GM19468 (cell line): Measurements from ENCODE around the gene ABCC6.
"Not testable (repeated sequence)": the region's sequence is repeated elsewhere in the genome, so short reads cannot be mapped to it uniquely, and the experiment has no call there.

ENCODE experiments used
- ATAC-seq: cut with Tn5 transposase; IDR thresholded peaks from one replicate; pipeline ENCODE4 v1.9.1; 2021; ENCODE audit warnings: mild to moderate bottlenecking, moderate library complexity, moderate number of reproducible peaks; ENCODE audit not compliant: unreplicated experiment; ENCODE audit errors: extremely low read depth

The ABCC6 gene

DNA sequence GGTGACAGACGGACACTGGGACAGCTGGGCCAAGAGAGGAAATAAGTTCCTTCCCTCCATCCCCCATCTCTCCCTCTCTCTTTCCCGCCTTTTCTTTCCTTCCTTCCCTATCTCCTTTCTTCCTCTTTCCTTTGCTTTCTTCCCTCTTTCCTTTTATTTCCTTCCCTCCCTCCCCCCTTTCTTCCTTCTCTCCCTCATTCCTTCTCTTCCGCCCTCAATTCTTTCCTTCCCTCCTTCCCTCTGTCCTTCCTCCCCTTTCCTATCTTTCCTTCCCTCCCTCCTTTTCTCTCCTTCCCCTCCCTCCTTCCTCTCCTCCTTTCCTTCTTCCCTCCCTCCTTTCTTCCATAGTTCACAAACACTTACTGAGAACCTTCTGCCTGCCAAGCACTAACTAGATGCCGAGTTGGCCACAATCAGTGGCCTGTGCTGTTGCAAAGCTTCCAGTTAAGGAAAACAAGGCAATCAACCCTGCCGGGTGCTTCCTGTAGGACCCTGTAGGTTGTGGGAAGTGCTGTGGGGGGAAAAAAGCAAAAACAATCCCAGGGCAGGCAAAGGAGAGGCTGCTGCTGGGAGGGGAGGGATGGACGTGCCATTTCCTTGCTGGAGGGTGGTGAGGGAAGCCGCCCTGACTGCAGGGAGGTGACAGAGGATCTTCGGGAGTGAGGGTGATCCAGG, 31.7 kb downstream of the ABCC6 start:
- ATAC-seq: no peak

DNA sequence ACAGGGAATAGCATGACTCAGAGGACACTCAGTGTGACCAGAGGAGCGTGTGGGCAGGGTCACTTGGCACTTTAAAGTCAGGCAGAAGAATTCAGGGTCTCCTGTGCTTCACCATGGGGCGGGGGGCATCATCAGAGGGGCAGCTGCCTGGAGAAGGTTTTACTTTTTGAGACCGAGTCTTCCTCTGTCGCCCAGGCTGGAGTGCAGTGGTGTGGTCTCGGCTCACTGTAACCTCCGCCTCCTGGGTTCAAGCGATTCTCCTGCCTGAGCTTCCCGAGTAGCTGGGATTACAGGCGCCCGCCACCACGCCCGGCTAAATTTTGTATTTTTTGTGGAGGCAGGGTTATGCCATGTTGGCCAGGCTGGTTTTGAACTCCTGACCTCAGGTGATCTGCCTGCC, 32.3 kb downstream of the ABCC6 start:
- not testable (repeated sequence) for ATAC-seq

DNA sequence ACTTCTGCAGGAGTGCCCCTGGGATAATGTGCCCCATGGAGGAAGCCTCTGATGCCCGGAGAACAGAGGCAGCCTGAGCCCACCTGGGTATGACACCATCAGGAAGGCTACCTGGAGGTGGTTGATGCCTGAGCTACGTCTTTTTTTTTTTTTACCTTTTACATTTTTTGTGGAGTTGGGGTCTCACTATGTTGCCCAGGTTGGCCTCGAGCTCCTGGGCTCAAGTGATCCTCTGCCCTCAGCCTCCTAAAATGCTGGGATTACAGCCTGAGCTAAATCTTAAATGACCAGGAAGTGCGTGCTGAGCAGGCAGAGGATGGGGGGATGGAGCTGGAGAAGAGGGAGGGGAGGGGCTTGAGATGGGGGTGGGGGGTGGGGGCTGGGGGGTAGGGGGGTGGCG, 32.7 kb downstream of the ABCC6 start:
- ATAC-seq: no peak

DNA sequence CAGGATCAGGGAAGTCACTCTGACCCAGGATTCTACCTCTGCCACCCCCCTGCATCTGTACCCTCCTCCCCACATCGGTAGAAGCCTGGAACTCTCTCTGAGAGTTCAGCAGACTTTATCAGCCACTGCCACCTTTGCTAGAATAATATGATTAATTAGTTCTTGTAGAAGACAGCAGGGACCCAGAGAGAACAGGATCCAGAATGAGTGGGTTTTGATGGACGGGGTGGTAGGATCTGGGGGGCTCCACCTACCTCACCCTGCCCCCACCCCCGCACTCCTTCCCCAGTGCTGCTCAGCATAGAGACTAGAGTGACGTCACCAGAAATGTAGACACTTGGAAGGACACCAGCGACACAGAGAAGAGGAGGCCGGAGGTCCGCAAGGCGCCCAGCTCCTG, 33.5 kb downstream of the ABCC6 start:
- no peak for ATAC-seq

DNA sequence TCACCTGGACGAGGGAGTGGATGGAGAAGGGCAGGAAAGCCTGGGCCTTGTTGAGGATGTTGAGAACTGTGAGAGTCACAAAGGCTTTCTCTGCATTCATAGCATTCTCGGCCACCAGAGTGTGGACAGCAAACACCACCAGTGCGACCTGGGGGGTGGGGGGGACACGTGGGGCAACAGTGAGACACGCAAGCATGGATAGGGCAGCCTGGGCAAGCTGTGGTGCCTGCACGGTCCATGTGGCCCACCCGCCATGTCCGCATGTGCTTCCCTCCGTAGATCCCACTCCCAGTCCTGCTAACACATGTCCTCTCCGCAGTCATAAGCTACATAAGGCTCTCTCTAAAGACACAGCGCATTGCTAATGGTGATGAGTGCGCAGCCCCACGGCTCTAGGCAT, 34.5 kb downstream of the ABCC6 start:
- no peak for ATAC-seq

DNA sequence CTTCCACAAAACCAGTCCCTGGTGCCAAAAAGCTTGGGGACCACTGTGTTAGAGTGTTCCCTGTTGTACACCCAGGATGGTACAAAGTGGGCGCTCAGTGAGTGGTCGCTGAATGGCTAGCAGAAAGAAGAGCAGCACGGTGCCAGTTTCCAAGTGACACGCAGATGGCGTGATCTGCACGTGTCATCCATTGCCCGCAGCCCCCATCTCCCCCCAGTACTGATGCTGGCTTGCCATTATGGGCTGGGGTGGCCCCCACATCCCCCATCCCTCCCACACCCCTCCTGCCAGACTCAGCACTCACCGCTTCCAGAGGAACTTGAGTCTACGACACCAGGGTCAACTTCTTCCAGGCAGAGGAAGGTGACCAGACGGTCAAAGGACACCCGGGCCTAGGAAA, 36.5 kb downstream of the ABCC6 start:
- no peak for ATAC-seq

DNA sequence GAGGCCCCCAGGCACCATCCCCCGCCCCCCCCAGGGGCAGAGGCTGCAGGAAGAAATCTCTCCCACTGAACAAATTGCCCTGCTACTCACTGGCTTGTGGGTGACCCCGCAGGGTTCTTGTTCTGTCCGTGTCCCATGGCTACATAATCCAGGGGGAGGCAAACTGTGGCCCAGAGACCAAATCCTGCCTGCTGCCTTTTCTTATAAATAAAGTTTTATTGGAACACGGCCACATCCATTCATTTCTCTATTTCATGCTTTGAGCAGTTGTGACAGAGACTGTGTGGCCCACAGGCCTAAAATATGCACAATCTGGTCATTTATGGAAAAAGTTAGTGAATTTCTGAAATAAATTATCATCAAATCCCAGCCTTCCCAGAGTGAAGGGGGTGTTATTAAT, 38.2 kb downstream of the ABCC6 start:
- ATAC-seq: no peak

DNA sequence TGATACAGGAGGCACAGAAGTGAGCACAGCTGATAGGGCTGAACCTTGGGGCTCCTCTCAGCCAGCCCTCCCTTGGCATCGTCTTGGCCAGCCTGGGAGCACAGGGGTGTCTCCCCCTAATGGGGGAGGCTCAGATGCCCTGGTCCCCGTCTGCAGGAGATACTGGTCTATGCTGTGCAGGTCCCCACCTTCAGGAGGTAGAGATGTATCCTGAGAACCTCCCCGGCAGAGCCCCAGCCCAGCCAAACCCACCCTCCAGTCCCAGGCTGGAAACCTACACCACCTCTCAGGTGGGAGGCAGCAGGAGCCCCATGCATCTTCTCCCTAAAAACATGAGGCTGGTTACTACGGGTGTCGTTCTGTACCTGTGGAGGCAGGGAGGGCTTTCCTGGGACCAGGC, 38.7 kb downstream of the ABCC6 start:
- no peak for ATAC-seq

DNA sequence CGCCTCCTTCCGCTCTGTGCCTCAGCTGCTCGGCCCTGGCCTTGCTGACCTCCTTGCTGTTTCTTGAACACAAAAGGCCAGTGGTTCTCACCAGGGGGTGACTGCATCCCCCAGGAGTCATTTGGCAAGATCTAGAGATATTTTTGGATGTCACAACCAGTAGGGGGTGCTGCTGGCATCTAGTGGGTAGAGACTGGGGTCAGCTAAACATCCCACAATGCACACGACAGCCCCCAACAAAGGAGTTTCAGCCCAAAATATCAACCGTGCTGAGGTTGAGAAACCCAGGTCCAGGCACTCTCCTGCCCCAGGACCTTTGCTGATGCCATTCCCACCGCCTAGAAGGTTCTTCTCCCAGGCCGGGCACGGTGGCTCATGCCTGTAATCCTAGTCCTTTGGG, 39.7 kb downstream of the ABCC6 start:
- no peak for ATAC-seq

DNA sequence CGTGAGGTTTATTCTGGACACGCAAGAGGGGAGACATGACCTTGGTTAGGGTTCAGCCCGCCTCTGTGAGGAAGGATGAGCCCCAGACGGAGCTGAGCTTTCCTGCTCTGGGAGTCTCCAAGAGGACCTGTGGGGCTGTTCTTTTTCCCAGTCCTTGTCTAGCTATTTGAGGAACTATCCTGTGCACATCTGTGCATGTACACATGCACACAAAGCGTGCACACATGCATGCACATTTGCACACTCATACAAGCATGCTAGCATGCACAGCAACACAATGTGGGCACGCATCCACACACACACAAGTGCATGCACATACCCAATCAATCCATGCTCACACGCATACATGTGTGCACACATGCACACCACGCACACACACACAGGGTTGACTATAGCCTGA, 40.4 kb downstream of the ABCC6 start:
- ATAC-seq: no peak

DNA sequence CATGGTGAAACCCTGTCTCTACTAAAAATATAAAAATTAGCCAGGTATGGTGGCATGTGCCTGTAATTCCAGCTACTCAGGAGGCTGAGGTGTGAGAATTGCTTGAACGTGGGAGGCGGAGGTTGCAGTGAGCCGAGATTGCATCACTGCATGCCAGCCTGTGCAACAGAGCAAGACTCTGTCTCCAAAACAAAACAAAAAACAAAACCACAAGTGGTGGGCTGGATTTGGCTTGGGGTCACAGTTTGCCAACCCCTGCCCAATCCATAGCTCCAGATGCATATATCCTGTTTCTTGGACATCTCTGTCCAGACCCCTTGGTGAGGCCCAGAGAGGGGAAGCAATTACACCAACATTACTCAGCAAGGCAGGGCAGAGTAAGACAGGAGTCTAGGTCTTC, 41.5 kb downstream of the ABCC6 start:
- not testable (repeated sequence) for ATAC-seq

DNA sequence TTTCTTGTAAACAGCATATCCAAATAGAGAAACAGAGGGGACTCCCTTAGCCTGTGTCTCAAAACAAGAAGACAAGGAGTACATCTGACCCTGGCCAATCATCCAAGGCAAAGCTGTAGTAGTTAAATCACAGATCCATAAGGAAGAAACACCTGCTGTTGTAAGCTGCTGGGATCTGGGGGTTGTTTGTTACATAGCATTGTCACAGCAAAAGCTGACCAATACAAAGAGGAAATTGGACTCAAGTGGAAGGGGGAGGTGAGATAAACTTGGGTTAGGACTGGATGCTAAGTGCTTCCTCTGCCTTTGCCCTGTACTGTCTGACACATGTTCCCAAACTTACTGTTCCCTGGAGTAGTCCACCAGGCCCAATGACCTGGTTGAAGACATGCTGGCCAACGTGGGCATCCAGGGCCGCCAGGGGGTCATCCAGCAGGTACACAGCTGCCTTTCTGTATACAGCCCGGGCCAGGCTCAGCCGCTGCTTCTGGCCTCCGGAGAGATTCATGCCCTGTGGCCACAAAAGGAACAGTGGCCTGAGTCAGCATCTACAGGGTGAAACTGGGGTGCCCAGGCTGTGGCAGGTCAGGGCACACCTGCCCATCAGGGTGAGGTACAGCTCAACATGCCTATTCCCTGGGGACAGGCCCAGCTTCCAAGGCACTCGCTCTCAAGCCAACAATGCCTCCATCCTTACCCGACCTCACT, 44.7 kb downstream of the ABCC6 start:
- no peak for ATAC-seq

DNA sequence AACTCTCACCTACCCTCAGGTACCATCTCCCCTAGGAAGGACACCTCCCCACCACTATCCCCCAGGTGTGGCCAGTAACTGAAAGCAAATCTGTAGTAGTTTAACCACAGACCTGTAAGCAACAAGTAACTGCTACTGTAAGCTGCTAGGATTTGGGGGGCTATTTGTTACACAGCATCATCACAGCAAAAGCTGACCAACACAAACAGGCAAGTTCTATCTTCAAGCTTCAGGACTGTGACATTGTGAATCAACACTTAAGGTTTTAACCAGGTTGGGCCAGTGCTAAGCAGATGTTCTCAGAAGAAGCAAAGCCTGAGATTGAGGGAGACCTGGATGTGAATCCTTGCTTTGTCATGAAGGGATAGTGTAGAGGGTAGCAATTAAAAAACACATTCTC, 47.0 kb downstream of the ABCC6 start:
- ATAC-seq: no peak

DNA sequence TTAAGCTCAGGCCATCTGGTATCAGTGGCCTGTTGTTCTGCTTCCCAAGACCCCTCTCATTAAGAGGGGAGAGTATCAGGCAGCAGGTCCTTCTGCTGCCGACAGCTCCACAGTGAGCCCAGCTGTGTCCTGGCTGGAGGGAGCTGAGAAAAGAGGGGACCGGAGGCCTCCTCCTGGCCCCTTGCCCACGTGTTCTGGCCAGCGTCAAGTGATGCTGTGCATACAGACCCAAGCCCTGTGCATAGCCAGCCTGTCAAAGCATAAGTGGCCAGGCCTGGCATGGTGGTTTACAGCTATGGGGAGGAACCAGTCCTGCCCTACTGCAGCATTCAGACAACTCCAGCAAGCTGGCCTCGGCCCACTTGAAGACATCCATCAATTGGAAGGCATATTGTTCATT, 48.0 kb downstream of the ABCC6 start:
- no peak for ATAC-seq

DNA sequence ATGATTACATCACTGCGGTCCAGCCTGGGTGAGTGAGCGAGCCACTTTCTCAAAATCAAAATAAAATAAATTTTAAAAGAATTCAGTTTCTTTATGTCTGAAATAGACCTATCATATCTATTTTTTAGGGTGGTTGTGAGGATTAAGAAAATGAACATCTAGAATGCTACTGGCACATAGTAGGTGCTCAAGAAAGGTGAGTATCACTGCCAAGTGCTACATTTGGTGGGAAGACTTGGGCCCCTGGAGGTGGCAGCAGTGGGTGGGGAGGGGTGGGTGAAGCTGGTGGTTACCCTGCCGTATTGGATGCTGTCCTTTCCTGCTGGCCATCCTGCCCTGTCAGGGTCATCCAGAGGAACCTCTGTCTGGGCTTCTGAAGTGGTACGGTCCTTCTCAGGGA, 50.3 kb downstream of the ABCC6 start:
- no peak for ATAC-seq

DNA sequence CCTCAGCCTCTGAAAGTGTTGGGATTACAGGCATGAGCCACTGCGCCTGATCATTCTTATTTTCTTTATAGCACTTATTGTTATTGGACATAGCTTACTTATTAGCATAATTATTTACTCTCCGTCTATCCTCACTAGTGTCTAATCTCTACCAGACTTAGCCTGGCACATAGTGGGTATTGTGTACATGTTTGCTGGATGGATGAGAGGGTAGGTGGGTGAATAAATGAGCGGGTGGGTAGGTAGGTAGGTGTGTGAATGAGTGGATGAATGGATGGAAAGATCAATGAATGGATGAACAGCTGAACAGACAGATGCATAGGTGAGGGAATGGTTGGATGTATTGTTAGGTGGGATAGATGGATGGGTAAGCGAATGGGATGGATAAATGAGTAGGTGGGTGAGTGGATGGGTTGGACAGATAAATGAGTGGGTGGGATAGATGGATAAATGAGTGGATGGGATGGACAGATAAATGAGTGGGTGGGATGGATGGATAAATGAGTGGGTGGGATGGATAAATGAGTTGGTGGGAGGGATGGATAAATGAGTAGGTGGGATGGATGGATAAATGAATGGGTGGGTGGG, 51.9 kb downstream of the ABCC6 start:
- ATAC-seq: no peak

DNA sequence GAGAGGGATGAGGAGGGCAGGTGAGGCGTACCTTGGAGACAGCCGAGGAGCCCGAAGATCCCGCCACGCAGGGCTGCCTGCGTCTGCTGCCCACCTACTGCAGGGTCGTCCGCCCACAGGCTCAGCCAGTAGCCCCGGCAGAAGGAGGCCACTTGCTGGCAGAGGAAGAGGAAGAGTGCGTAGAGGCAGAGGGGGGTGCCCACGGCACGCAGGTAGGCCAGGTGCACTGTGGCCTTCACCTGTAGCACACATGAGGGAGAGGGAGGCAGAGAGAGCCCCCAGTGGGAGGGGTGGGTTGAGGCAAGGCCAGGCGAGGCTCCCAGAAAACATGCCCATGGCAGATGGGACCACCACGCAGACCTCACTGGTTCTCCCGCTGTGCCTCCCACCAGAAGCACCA, 53.7 kb downstream of the ABCC6 start:
- ATAC-seq: no peak

DNA sequence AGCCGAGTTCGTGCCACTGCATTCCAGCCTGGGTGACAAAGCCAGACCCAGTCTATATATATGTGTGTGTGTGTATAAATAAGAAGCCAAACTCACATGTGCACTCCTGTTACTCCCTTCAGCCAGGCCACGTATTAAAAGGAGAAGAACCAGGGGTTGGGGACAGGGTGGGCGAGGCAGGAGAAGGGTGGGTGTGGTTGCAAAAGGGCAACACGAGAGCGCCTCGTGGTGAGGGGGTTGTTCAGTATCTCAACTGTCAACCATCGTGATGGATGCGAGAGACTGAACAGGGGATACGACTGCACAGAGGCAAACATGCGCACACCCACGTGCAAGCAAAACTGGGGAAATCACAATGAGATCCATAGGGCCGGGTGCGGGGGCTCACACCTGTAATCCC, 54.9 kb downstream of the ABCC6 start:
- no peak for ATAC-seq

DNA sequence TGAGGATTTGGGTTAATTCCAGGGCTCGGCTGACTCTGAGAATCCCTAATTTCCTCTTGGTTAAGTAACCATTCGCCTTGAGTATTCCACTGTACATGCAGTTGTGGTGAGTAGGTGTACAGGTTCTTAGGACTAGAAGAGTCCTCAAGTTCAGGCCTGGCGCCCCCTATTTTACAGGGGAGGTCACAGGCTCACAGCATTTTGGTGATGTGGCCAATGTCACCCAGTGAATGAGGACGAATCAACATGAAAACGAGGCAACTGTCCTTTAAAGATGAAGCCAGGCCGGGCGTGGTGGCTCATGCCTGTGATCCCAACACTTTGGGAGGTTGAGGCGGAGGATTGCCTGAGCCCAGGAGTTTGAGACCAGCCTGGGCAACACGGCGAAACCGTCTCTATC, 55.4 kb downstream of the ABCC6 start:
- ATAC-seq: no peak

DNA sequence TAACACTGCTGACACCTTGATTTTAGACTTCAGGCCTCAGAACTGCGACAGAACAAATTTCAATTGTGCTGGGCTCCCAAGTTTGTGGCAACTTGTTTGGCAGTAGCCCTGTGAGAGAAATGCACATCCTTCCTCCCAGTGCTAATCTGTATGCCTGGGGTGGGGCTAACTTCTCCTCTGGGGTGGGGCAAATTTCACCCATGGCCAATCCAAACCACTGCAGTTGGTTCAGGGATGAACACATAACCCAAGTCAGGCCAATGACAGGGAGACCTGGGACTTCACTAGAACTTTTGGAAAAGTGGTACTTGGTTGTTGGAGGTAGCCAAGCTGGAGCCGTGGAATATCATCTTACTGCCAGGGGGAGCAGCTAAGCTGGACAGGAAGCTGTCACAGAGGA, 56.3 kb downstream of the ABCC6 start:
- no peak for ATAC-seq

DNA sequence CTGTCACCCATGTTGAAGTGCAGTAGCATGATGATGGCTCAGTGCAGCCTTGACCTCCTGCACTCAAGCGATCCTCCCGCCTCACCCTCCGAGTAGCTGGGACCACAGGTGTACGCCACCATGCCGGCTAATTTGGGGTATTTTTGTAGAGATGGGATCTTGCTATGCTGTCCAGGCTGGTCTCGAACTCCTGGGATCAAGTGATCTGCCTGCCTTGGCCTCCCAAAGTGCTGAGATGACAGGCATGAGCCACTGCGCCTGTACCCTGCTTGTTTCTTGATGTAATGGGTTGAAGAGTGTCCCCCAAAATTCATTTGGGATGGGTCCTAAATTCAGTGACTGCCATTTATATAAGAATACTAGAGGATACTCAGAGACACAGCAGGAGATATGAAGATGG, 57.2 kb downstream of the ABCC6 start:
- ATAC-seq: no peak

DNA sequence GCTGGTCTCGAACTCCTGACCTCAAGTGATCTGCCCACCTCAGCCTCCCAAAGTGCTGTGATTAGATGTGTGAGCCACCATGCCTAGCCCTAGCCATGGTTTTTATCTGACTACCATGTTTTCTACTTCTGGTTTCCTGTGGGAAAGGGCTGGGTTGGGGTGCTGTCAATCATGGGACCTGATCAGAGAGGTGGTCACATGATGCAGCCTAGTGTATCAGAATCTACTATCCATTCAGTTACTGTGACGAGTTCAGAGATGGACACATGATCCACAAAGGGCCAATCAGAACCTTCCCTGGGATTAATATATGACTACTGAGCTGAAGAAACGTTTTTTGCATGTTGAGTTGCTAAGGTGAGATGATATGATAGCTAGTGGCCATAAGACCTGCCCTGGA, 59.1 kb downstream of the ABCC6 start:
- no peak for ATAC-seq
